Activated CD4-positive, alpha-beta T cell treated with anti-CD3 and anti-CD28 coated beads, Interleukin-10, Interleukin-2, amounts not matched to agents 100 ng/mL and 50 ng/mL, durations not matched to agents 16 hours and 8 hours (primary cell): ENCODE results near the gene CDKAL1.
"Not testable (repeated sequence)": the region's sequence is repeated elsewhere in the genome, so short reads cannot be mapped to it uniquely, and the experiment has no call there.

Experiments
- DNase-seq: peaks from one replicate; pipeline ENCODE4 v3.0.0-alpha.2; 2020

The CDKAL1 gene

GRCh38 chr6:20554817-20555216 lies 20.6 kb downstream of the CDKAL1 start:
- no peak for DNase-seq

GRCh38 chr6:20559924-20560551 lies 25.8 kb downstream of the CDKAL1 start:
- no peak for DNase-seq

GRCh38 chr6:20563377-20563776 lies 29.1 kb downstream of the CDKAL1 start:
- DNase-seq: no peak

- peak; percentile 26 for DNase-seq
These were observed 30.0 kb downstream of the CDKAL1 start for GRCh38 chr6:20564269-20564668.

GRCh38 chr6:20564777-20565176 lies 30.5 kb downstream of the CDKAL1 start:
- DNase-seq: peak; percentile 39

GRCh38 chr6:20565342-20565741 lies 31.1 kb downstream of the CDKAL1 start:
- peak; percentile 35 for DNase-seq

GRCh38 chr6:20566109-20566508 lies 31.9 kb downstream of the CDKAL1 start:
- no peak for DNase-seq

DNA sequence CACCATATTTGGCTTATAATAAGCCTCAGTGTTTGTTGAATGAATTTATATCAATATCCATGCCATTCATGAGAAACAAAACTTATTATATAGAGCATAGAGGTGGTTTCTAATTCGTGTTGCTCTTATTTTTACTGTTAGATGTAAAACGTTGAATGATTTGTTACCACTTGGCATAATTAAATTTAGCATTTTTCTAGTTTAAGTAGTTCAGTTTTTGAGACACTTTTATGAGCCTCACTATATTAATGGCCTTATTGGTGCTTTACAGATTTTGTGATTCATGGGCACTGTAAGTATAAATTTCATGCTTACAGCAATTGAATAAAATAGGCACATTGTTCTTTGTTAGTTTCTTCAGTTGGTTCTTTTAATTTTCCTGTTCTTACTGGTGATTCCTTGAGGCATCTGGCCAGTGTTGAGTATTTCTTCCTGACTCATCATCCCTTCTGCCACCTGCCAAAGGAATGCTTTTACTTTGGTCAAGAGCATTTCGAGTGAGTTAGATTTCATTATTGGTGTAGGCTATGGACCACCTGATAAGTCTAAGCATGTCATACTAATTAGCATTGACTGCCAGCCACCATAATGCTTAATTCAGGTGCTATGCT lies 34.8 kb downstream of the CDKAL1 start:
- DNase-seq: no peak

GRCh38 chr6:20571261-20571660 lies 37.0 kb downstream of the CDKAL1 start:
- DNase-seq: no peak

DNA sequence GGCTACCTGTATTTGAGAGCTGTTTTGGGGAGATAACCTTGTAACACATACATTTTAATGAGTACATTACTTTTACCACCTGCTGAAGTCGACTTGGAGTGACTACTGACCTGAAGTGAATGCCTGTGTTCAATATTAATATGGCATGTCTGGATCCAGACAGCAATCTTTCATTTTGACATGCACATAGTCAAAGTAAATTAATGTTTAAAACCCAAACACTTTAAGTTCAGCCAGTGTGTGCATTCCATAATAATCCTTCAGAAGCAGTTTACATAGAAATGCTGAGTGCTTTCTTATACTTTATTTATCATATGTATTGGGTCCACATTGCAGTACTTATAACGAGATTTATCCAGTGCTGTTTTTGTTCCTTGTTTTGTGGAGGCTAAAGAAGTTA lies 38.0 kb downstream of the CDKAL1 start:
- no peak for DNase-seq

DNA sequence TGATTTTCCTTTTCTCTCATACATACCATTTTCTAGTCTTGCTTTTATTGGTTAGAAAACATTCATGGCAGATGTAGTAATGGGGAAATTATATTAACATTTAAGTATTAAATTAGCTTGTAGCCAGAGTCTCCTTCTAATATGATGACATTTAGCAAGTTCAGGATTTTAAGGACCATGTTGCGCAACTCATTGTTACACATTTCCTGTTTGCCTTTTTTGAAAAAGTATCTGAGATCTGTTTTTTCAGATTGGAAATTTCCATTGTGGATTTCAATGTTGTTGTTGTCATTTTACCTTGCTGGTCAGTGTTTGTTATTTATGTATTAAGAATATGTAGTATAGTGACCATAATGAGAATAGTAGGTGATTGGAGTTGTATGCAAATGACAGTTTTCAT lies 38.7 kb downstream of the CDKAL1 start:
- no peak for DNase-seq

DNA sequence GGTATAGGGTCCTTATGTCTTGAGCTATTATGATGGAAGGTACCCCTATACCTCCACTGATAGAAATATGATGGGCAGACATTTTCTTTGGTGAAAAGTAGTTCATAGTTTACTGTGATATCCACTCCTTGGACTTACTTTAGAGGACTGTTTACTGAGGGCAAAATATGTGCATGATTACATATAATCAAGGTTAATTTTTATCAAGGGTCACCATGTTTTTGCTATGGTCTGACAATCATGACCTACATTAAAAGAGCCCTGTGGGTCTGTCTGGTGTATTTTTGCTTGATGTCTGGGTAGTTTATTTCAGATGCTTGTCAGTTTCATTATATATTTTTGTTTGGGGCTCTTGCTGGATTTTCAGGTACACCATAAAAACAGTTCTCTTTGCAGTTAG lies 40.1 kb downstream of the CDKAL1 start:
- no peak for DNase-seq

DNA sequence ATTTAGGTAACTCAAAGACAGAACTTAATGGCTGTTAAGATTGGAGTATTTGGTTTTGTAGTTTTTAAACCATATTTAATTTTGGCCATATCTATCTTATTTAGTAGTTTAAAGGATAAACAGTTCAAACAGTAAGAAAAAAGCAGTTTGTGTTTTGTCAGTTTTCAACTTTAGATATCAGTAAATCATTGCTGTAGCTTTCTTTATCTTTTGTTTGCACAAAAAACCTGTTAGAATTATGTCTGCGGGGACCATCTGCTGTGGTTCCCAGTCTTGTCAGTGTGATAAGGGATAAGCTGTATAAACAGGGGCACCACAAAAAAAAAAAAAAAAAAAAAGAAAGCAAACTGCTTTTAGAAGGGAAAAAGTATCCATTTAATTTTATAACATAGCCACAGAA lies 40.9 kb downstream of the CDKAL1 start:
- DNase-seq: no peak

- no peak for DNase-seq
These were observed 41.6 kb downstream of the CDKAL1 start for GRCh38 chr6:20575704-20576451.

- DNase-seq: no peak
These were observed 43.0 kb downstream of the CDKAL1 start for GRCh38 chr6:20577173-20577688.

GRCh38 chr6:20581070-20581469 lies 46.8 kb downstream of the CDKAL1 start:
- DNase-seq: peak; percentile 15

DNA sequence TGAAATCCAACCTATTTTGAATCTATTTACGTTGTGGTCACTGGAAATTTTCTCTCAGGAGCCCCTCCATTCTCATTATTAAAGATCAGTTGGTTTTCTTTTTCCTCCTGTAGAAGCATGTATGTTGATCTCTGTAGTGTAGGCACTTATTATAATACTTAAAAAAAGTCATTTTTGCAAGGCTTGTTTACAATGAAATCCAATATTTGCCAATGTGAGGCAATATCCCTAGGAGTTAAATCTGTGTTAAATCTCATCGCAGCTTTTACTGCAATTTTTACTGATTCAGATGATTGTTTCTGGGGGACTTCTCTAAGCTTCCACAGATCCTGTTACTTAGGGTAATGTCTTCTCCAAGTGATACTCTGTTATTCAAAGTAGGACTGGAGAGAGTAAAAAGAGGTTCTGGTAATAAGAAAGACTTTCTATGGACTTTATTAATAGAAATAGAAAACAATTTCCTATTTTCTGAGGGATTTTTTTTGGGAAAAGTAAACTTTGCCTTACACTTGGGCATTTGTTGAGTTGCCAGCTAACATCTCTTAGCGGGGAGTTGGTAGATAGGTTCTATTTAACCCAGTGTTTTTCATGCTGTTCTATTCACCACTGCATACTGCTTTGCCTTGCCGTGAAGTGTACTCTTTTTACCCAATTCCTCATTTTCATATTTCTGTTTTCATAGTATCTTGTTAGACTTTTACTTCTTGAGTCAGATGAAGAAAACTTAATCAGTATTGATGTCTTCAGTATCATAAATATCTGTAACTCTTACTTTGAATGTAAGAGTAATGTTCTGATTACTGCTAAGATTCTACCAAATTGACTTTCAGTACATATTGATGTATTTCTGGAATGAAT lies 48.6 kb downstream of the CDKAL1 start:
- peak; percentile 57 for DNase-seq

DNA sequence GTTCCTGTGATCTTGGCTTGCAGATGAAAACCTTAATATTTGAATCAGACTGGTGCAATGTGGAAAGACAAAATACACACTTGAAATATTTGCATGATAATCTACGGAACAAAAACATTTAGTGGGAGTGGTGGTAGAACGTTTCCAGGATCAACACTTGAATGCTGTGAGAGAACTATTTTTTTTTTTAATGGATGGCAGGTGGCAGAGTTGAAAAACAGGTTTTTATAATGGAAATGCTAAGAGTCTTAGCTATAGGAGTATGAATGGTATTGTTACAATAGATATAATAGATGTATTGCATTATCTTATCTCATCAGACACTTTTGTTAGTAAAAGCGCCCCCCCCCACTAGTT lies 49.2 kb downstream of the CDKAL1 start:
- no peak for DNase-seq

- peak; percentile 42 for DNase-seq
These were observed 50.0 kb downstream of the CDKAL1 start for GRCh38 chr6:20584100-20584731.

DNA sequence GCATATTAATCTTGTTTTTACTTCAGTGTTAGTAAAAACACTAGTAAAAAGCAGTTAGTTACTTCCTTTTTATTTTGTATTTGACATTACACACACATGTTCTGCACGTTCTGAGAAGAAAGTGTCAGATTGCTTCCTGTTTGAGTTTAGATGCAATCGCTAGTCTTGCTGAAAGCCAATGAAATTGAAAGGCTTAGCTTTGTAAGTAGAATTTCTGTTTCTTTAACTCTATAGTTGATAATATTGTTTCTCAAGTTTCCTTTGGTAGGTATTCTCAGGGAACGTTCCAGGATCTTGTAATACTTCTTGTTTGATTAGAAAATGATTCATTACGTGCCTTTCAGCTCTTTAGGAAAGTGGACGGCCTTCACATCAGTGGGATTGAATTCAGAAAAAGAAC lies 55.0 kb downstream of the CDKAL1 start:
- peak; percentile 20 for DNase-seq

- not testable (repeated sequence) for DNase-seq
These were observed 56.2 kb downstream of the CDKAL1 start for GRCh38 chr6:20590476-20590875.

DNA sequence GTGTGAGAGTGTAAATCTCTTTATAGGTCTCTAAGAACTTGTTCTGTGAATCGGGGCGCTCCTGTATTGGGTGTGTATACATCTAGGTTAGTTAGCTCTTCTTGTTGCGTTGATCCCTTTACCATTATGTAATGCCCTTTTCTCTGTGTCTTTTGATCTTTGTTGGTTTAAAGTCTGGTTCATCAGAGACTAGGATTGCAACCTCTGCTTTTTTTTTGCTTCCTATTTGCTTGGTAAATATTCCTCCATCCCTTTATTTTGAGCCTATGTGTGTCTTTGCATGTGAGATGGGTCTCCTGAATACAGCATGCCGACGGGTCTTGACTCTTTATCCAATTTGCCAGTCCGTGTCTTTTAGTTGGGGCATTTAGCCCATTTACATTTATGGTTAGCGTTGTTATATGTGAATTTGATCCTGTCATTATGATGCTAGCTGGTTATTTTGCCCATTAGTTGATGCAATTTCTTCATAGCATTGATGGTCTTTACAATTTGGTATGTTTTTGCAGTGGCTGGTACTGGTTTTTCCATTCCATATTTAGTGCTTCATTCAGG lies 60.1 kb downstream of the CDKAL1 start:
- not testable (repeated sequence) for DNase-seq
